Endothelial cell of umbilical vein (primary cell): ENCODE results near the gene ZNF423. TPM values are rescaled to one million over a fixed set of nuclear protein-coding genes. Genes with fewer than 3 reads are reported as not detected.

Experiments used
- BruUV-seq: library from RNA; stranded (reverse); fragments of 400-500 nt; replicated peaks from 2 replicates; lab custom pipeline; 2021; lab: Mats Ljungman, UMichigan
- CTCF ChIA-PET: fragments of 300-600, 350-600 bp; sonication (Branson Sonifier 250); formaldehyde crosslinking; loops from one replicate; lab custom pipeline; 2021; ENCODE audit warnings: antibody characterized with exemption, inconsistent platforms; lab: Charles Lee
- POLR2A ChIA-PET: fragments of 300-600, 350-600 bp; sonication (Branson Sonifier 250); formaldehyde crosslinking; loops from one replicate; lab custom pipeline; 2021; ENCODE audit warnings: antibody characterized with exemption, inconsistent platforms; lab: Charles Lee
- DNase-seq: peaks from one replicate; pipeline ENCODE4 v3.0.0-alpha.2; 2011; ENCODE audit warnings: low read depth, low spot score
- FAIRE-seq: peaks from 2 replicates; lab custom pipeline; 2011; peaks lifted over from hg19 to GRCh38; lab: Jason Lieb, UNC
- H2AFZ ChIP-seq: 2 replicates; pipeline ENCODE4 v1.6.0; 2012; ENCODE audit warnings: low read depth, low read length, control low read depth, inconsistent platforms
- H3K27ac ChIP-seq: 2 replicates; pipeline ENCODE4 v1.5.1; 2011; ENCODE audit warnings: low read depth, mild to moderate bottlenecking, control low read depth, low read length, moderate library complexity; ENCODE audit not compliant: insufficient read depth
- H3K27me3 ChIP-seq, 2 experiments: 2 replicates each; pipeline versions ENCODE4 v1.6.0 to v1.6.1; 2011; ENCODE audit warnings: low read length in 2 of 2, mixed read lengths in 1 of 2; ENCODE audit not compliant: control insufficient read depth in 2 of 2, insufficient read depth in 2 of 2
- H3K36me3 ChIP-seq, 2 experiments: 2 replicates in 1 of 2; 3 replicates in 1 of 2; pipeline ENCODE4 v1.5.1; 2011; ENCODE audit warnings: low read length in 2 of 2, mild to moderate bottlenecking in 1 of 2, moderate library complexity in 1 of 2; ENCODE audit not compliant: control insufficient read depth in 2 of 2, insufficient read depth in 2 of 2; ENCODE audit errors: extremely low read depth in 1 of 2
- H3K4me1 ChIP-seq: 3 replicates; pipeline ENCODE4 v1.5.1; 2011; ENCODE audit warnings: mild to moderate bottlenecking, low read length; ENCODE audit not compliant: control insufficient read depth, insufficient read depth; ENCODE audit errors: extremely low read depth
- H3K4me2 ChIP-seq: 2 replicates; pipeline ENCODE4 v1.6.1; 2011; ENCODE audit warnings: low read length, control low read depth, mixed read lengths; ENCODE audit not compliant: insufficient read depth
- H3K4me3 ChIP-seq, 3 experiments: fragments of 200-600 bp in 1 of 3; sonication (generic), shearing (Covaris generic) in 1 of 3; replicated peaks in 1 of 3; 2 replicates each; pipeline ENCODE4 v1.5.1; 2011 to 2016; ENCODE audit warnings: control low read depth in 3 of 3, low read length in 3 of 3, mild to moderate bottlenecking in 2 of 3, inconsistent platforms in 1 of 3, low read depth in 1 of 3, moderate library complexity in 1 of 3; ENCODE audit not compliant: insufficient read depth in 1 of 3
- H3K79me2 ChIP-seq: 2 replicates; pipeline ENCODE4 v1.6.0; 2012; ENCODE audit warnings: low read length, inconsistent platforms; ENCODE audit not compliant: control insufficient read depth, insufficient read depth
- H3K9ac ChIP-seq: replicated peaks from 2 replicates; pipeline ENCODE3; 2011; ENCODE audit warnings: low read length, control low read depth; ENCODE audit not compliant: insufficient read depth; ENCODE audit errors: extremely low read depth
- H3K9me1 ChIP-seq: replicated peaks from 3 replicates; pipeline ENCODE4 v1.6.0; 2011; ENCODE audit warnings: mild to moderate bottlenecking, low read length; ENCODE audit not compliant: control insufficient read depth, insufficient read depth; ENCODE audit errors: extremely low read depth
- H3K9me3 ChIP-seq: replicated peaks from 2 replicates; pipeline ENCODE4 v1.5.1; 2012; ENCODE audit warnings: low read length, inconsistent platforms; ENCODE audit not compliant: control insufficient read depth, insufficient read depth
- H4K20me1 ChIP-seq: replicated peaks from 2 replicates; pipeline ENCODE3; 2011; ENCODE audit warnings: mild to moderate bottlenecking, low read length; ENCODE audit not compliant: control insufficient read depth, insufficient read depth; ENCODE audit errors: extremely low read depth
- CTCF ChIP-seq, 2 donors: IDR thresholded peaks; 1 replicate in 1 of 2; 2 replicates in 1 of 2; pipeline ENCODE4 v1.5.1; 2011; ENCODE audit warnings: low read length in 2 of 2, mild to moderate bottlenecking in 2 of 2, moderate library complexity in 2 of 2, control low read depth in 1 of 2, inconsistent platforms in 1 of 2, low read depth in 1 of 2; ENCODE audit not compliant: insufficient read depth in 1 of 2; ENCODE audit errors: extremely low read depth in 1 of 2
- EZH2 ChIP-seq: IDR thresholded peaks from 2 replicates; pipeline ENCODE4 v1.6.1; 2012; ENCODE audit warnings: borderline replicate concordance, low read depth, mild to moderate bottlenecking, moderate library complexity, low read length, inconsistent platforms; ENCODE audit not compliant: severe bottlenecking
- FOS ChIP-seq: IDR thresholded peaks from 2 replicates; pipeline ENCODE4 v1.6.1; 2011; ENCODE audit warnings: mild to moderate bottlenecking, low read length, moderate library complexity, borderline replicate concordance; ENCODE audit not compliant: insufficient read depth
- GATA2 ChIP-seq: IDR thresholded peaks from 2 replicates; pipeline ENCODE4 v1.7.0; 2011; ENCODE audit warnings: low read depth, mild to moderate bottlenecking, moderate library complexity, mixed read lengths, low read length; ENCODE audit not compliant: insufficient read length, insufficient read depth
- JUN ChIP-seq: IDR thresholded peaks from 2 replicates; pipeline ENCODE4 v1.6.1; 2011; ENCODE audit warnings: borderline replicate concordance, low read depth; ENCODE audit not compliant: insufficient read length, insufficient read depth
- MAX ChIP-seq: IDR thresholded peaks from 2 replicates; pipeline ENCODE4 v1.6.1; 2011; ENCODE audit not compliant: insufficient read depth, insufficient read length
- MYC ChIP-seq: IDR thresholded peaks from one replicate; pipeline ENCODE4 v1.6.1; 2011; ENCODE audit warnings: mild to moderate bottlenecking, low read depth, low read length
- POLR2A ChIP-seq: IDR thresholded peaks from 2 replicates; pipeline ENCODE4 v1.6.1; 2012; ENCODE audit warnings: low read depth, mild to moderate bottlenecking, control low read depth, low read length
- POLR2AphosphoS5 ChIP-seq: IDR thresholded peaks from 2 replicates; pipeline ENCODE4 v1.6.1; 2012; ENCODE audit warnings: low read depth, mild to moderate bottlenecking, control low read depth, low read length, moderate library complexity; ENCODE audit not compliant: insufficient read depth
- dilution Hi-C: fragments of 300-500 bp; cut with MboI; formaldehyde crosslinking; loops from one replicate; pipeline ENCODE4 v1.15.0; 2019; ENCODE audit warnings: low sequenced_read_pairs; ENCODE audit not compliant: extremely low pct_ligation_motif_present
- intact Hi-C: fragments of 100-400 bp; cut with micrococcal nuclease; formaldehyde crosslinking; loops from one replicate; pipeline ENCODE4 v1.10.0; 2022
- polyA plus RNA-seq, 4 experiments: library from polyadenylated mRNA; depleted of rRNA in 3 of 4; stranded (reverse) in 3 of 4; unstranded in 1 of 4; fragments of >200 nt; gene quantifications; 2 replicates each; pipeline versions ENCODE4 v1.2.1 to v1.2.3, GENCODE V29; 2011 to 2012; ENCODE audit warnings: missing spikeins in 1 of 4
- total RNA-seq: library from RNA; stranded (reverse); gene quantifications from 2 replicates; pipeline ENCODE4 v1.2.3, GENCODE V29; 2021

The ZNF423 gene
- total and polyA plus RNA-seq, 2 donors (not counting 3 experiments of a cell fraction or from before 2014, with no cell fraction given), result 2.2 to 8.1 TPM

DNA sequence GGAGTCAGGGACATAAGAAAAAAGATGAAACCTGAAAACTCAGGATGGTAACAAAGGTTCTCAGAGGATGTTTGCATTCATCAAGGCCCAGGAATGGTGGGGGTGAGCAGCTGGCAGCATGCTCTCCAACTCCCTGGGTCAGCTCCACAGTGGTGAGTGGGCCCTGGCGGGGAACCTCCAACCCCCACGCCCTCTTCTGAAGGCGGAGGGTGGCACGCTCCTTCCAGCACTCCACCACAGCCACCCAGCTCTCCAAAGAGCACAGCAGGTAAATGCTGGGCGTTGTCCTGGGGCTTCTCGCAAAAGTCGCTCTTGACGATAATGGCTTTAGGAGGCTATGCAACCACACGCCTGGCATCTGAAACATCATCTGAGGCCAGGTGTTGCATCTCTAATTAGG, 308.5 kb downstream of the ZNF423 start:
- no peaks in the 10 kb centered on the region for H3K79me2 ChIP-seq
- no peak overlapping the region for H3K4me2 ChIP-seq
- no peak overlapping the region for H3K9ac ChIP-seq
- no peak overlapping the region for H3K27ac ChIP-seq
- H3K4me1 ChIP-seq, result no peaks in the 10 kb centered on the region
- no peaks in the 10 kb centered on the region for H3K36me3 ChIP-seq
- no TSS peak for BruUV-seq
- H3K4me3 ChIP-seq, result no peak overlapping the region
- H3K9me3 ChIP-seq, result no peaks in the 10 kb centered on the region
- ChIA-PET CTCF (no interaction called here), POLR2A (no interaction called here)
- H3K27me3 ChIP-seq, result no peaks in the 10 kb centered on the region
- no peak for DNase-seq
- H3K9me1 ChIP-seq, result no peaks in the 10 kb centered on the region
- no peak for TF ChIP-seq MAX
- no peak for TF ChIP-seq POLR2A
- TF ChIP-seq FOS, result no peak
- TF ChIP-seq EZH2, result no peak
- TF ChIP-seq GATA2, result no peak
- no peak for TF ChIP-seq CTCF (IDR thresholded peaks at IDR 0.05; ENCODE audit: extremely low read depth in 1 of 2, insufficient read depth in 1 of 2, low read depth in 1 of 2, low read length in 2 of 2)
- no peak for TF ChIP-seq JUN
- TF ChIP-seq MYC, result no peak
- TF ChIP-seq POLR2AphosphoS5, result no peak
- H2AFZ ChIP-seq, result no peak overlapping the region
- H4K20me1 ChIP-seq, result no peaks in the 10 kb centered on the region
- FAIRE-seq, result no peak
- intact Hi-C loops, result no loop called here
- dilution Hi-C loops, result no loop called here
